Right lung (tissue), 5 donors: ENCODE results near the gene GNA12. TPM values are rescaled to one million over a fixed set of nuclear protein-coding genes. Genes with fewer than 3 reads are reported as not detected.
"Not testable (repeated sequence)": the region's sequence is repeated elsewhere in the genome, so short reads cannot be mapped to it uniquely, and the experiment has no call there.

ENCODE experiments used
- DNase-seq, 2 donors: peaks; one replicate each; pipeline ENCODE4 v3.0.0-alpha.2; 2013
- polyA plus RNA-seq, 5 donors: library from polyadenylated mRNA; unstranded; fragments of 120-200 nt; gene quantifications; one replicate each; pipeline versions ENCODE4 v1.2.1 to v1.2.3, GENCODE V29; 2013; ENCODE audit warnings: inconsistent platforms in 1 of 5, low replicate concordance in 1 of 5; ENCODE audit not compliant: insufficient read length in 5 of 5, insufficient read depth in 1 of 5

The GNA12 gene
- polyA plus RNA-seq, 5 donors: 46.0 to 61.9 (median 50.4) TPM

- not testable (repeated sequence) for DNase-seq
These were observed 165.7 kb downstream of the GNA12 start for GRCh38 chr7:2678454-2678853.

Other genes starting within 250 kb of the GNA12 start
- gene TTYH3, start 212.3 kb downstream of the GNA12 start, polyA plus RNA-seq: 100 to 1,000 TPM in 3 of 5 donors, 10 to 100 TPM in 2; 76.5 to 169 (median 109) TPM
- under 1 TPM; 0.28 to 0.64 (median 0.38) TPM for gene AMZ1, start 156.1 kb downstream of the GNA12 start, polyA plus RNA-seq
- gene CARD11, start 199.6 kb upstream of the GNA12 start, polyA plus RNA-seq: 1 to 10 TPM; 2.4 to 4.2 (median 2.9) TPM